ENCODE measurements around the gene TMEM143. TPM values are rescaled to one million over a fixed set of nuclear protein-coding genes. Genes with fewer than 3 reads are reported as not detected.

The TMEM143 gene
- total RNA-seq, 1 donor from 2014 or later, result 5.4 TPM

GRCh38 chr19:48340995-48341394 lies 22.7 kb downstream of the TMEM143 start:
- no peak for DNase-seq (ENCODE audit: low read depth)
- no peak overlapping the region for H3K4me3 ChIP-seq (ENCODE audit: low read depth, low read length)
- no peak for TF ChIP-seq CTCF (conservative IDR thresholded peaks at IDR 0.05; ENCODE audit: low read depth, low read length)

GRCh38 chr19:48338802-48339503 lies 24.8 kb downstream of the TMEM143 start:
- H3K4me3 ChIP-seq (ENCODE audit: low read depth, low read length), result no peak overlapping the region
- DNase-seq (ENCODE audit: low read depth), result no peak
- TF ChIP-seq CTCF (conservative IDR thresholded peaks at IDR 0.05; ENCODE audit: low read depth, low read length), result no peak

- TF ChIP-seq CTCF (conservative IDR thresholded peaks at IDR 0.05; ENCODE audit: low read depth, low read length), result no peak
- DNase-seq (ENCODE audit: low read depth), result no peak
- no peak overlapping the region for H3K4me3 ChIP-seq (ENCODE audit: low read depth, low read length)
Measured at GRCh38 chr19:48338253-48338755, 25.4 kb downstream of the TMEM143 start.

GRCh38 chr19:48333467-48334384 lies 30.0 kb downstream of the TMEM143 start:
- peak overlapping the region; percentile 77 for H3K4me3 ChIP-seq (ENCODE audit: low read depth, low read length)
- no peak for DNase-seq (ENCODE audit: low read depth)
- TF ChIP-seq CTCF (conservative IDR thresholded peaks at IDR 0.05; ENCODE audit: low read depth, low read length), result peak; percentile 73

- no peak for TF ChIP-seq CTCF (conservative IDR thresholded peaks at IDR 0.05; ENCODE audit: low read depth, low read length)
- peak overlapping the region; percentile 77 for H3K4me3 ChIP-seq (ENCODE audit: low read depth, low read length)
Measured at GRCh38 chr19:48332662-48333466, 30.9 kb downstream of the TMEM143 start.

GRCh38 chr19:48332351-48332661 lies 31.4 kb downstream of the TMEM143 start:
- DNase-seq (ENCODE audit: low read depth), result no peak
- TF ChIP-seq CTCF (conservative IDR thresholded peaks at IDR 0.05; ENCODE audit: low read depth, low read length), result no peak
- peak overlapping the region; percentile 77 for H3K4me3 ChIP-seq (ENCODE audit: low read depth, low read length)

More at GRCh38 chr19:48332662-48333466, 30.9 kb downstream of the TMEM143 start:
- peak; percentile 99 for DNase-seq (ENCODE audit: low read depth)

Data from epithelial cell of proximal tubule (primary cell).